K562 (cell line): ENCODE measurements around the gene AGGF1. TPM values are rescaled to one million over a fixed set of nuclear protein-coding genes. Genes with fewer than 3 reads are reported as not detected.

Source experiments
- ATAC-seq: fragments of 200-7000 bp; cut with Tn5 transposase; 3 replicates; pipeline ENCODE4 v1.9.1; 2020; ENCODE audit warnings: moderate library complexity
- BruUV-seq: library from RNA; stranded (reverse); fragments of 400-500 nt; replicated peaks from 2 replicates; lab custom pipeline; 2021; lab: Mats Ljungman, UMichigan
- CTCF ChIA-PET: fragments of 300-600 bp; formaldehyde crosslinking; extraction: SDS; loops from one replicate; lab custom pipeline; 2021; ENCODE audit warnings: low intra/inter-chr PET ratio; lab: Yijun Ruan, JAX
- POLR2A ChIA-PET: fragments of 300-600, 350-650 bp; sonication (Branson Sonifier 250); formaldehyde crosslinking; extraction: SDS; loops from one replicate; lab custom pipeline; 2021; ENCODE audit warnings: antibody characterized with exemption, inconsistent platforms; lab: Yijun Ruan, JAX
- DNase-seq, 4 experiments: peaks; one replicate each; pipeline versions ENCODE4 v3.0.0 to v3.0.0-alpha.2; 2011 to 2018; ENCODE audit warnings: low spot score in 3 of 4, mixed read lengths in 3 of 4; ENCODE audit errors: extremely low read depth in 1 of 4
- FAIRE-seq: peaks from 2 replicates; lab custom pipeline; 2011; peaks lifted over from hg19 to GRCh38; lab: Jason Lieb, UNC
- H2AFZ ChIP-seq: 2 replicates; pipeline ENCODE4 v1.6.0; 2011; ENCODE audit warnings: low read depth, low read length, control low read depth, inconsistent platforms
- H3K27ac ChIP-seq: fragments of 200-600 bp; 3 replicates; pipeline ENCODE4 v1.8.0; 2011; ENCODE audit warnings: low read depth, mild to moderate bottlenecking, control low read depth, inconsistent platforms, low read length, moderate library complexity, mixed read lengths; ENCODE audit errors: extremely low read depth
- H3K27me3 ChIP-seq, 2 experiments: fragments of 300-600 bp in 1 of 2; 2 replicates in 1 of 2; 3 replicates in 1 of 2; pipeline versions ENCODE4 v1.6.0 to v1.8.0; 2011; ENCODE audit warnings: inconsistent platforms in 2 of 2, low read length in 2 of 2, mild to moderate bottlenecking in 1 of 2, mixed read lengths in 1 of 2, moderate library complexity in 1 of 2; ENCODE audit not compliant: control insufficient read depth in 2 of 2, insufficient read depth in 2 of 2
- H3K36me3 ChIP-seq: fragments of 300-600 bp; 3 replicates; pipeline ENCODE4 v1.8.0; 2011; ENCODE audit warnings: mild to moderate bottlenecking, low read length, inconsistent platforms; ENCODE audit not compliant: control insufficient read depth, insufficient read depth
- H3K4me1 ChIP-seq, 2 experiments: fragments of 200-600 bp in 1 of 2; replicated peaks in 1 of 2; 2 replicates in 1 of 2; 3 replicates in 1 of 2; pipeline versions ENCODE4 v1.5.1 to v1.8.0; 2011; ENCODE audit warnings: inconsistent platforms in 2 of 2, low read length in 2 of 2, mild to moderate bottlenecking in 1 of 2, mixed read lengths in 1 of 2, moderate library complexity in 1 of 2; ENCODE audit not compliant: control insufficient read depth in 2 of 2, insufficient read depth in 2 of 2
- H3K4me2 ChIP-seq: 2 replicates; pipeline ENCODE4 v1.6.1; 2011; ENCODE audit warnings: low read length, control low read depth, inconsistent platforms, mixed read lengths; ENCODE audit not compliant: insufficient read depth
- H3K4me3 ChIP-seq: fragments of 200-600 bp; sonication (generic), shearing (Covaris generic); 2 replicates; pipeline ENCODE4 v1.5.1; 2016; ENCODE audit warnings: control low read depth, inconsistent platforms
- H3K79me2 ChIP-seq: fragments of 200-600 bp; 3 replicates; pipeline ENCODE4 v1.8.0; 2011; ENCODE audit warnings: low read length, inconsistent platforms; ENCODE audit not compliant: control insufficient read depth, insufficient read depth
- H3K9ac ChIP-seq, 2 experiments: 2 replicates each; pipeline versions ENCODE4 v1.6.0 to v1.6.1; 2011; ENCODE audit warnings: low read depth in 2 of 2, low read length in 2 of 2, control low read depth in 1 of 2, inconsistent platforms in 1 of 2, mild to moderate bottlenecking in 1 of 2, mixed read lengths in 1 of 2; ENCODE audit not compliant: insufficient read depth in 1 of 2
- H3K9me1 ChIP-seq: one replicate; pipeline ENCODE4 v1.6.0; 2011; ENCODE audit warnings: inconsistent platforms, mild to moderate bottlenecking, low read length, moderate library complexity; ENCODE audit not compliant: control insufficient read depth, insufficient read depth
- H3K9me3 ChIP-seq: replicated peaks from 2 replicates; pipeline ENCODE4 v1.5.1; 2011; ENCODE audit warnings: low read depth, low read length, inconsistent platforms; ENCODE audit not compliant: control insufficient read depth, insufficient read depth
- H4K20me1 ChIP-seq: replicated peaks from 2 replicates; pipeline ENCODE4 v1.6.1; 2011; ENCODE audit warnings: low read length, inconsistent platforms, mixed read lengths; ENCODE audit not compliant: control insufficient read depth, insufficient read depth
- BRF1 ChIP-seq: IDR thresholded peaks from 3 replicates; pipeline ENCODE4 v1.6.1; 2011; ENCODE audit warnings: borderline replicate concordance, mild to moderate bottlenecking; ENCODE audit not compliant: insufficient read length; ENCODE audit errors: extremely low read depth
- CBFB ChIP-seq: sonication (generic); formaldehyde crosslinking; IDR thresholded peaks from 2 replicates; pipeline ENCODE4 v1.4.0; 2020; ENCODE audit warnings: mild to moderate bottlenecking, missing genetic modification reagents
- CBX1 ChIP-seq: sonication (generic); IDR thresholded peaks from 2 replicates; pipeline ENCODE4 v1.6.1; 2016; ENCODE audit warnings: antibody characterized with exemption, low read depth, mild to moderate bottlenecking
- E2F3 ChIP-seq: fragments of 250-450 bp; sonication (Bioruptor Pico); IDR thresholded peaks from 2 replicates; pipeline ENCODE4 v1.4.0; 2020; ENCODE audit warnings: mild to moderate bottlenecking
- HES1 ChIP-seq: fragments of 450-650 bp; IDR thresholded peaks from 2 replicates; pipeline ENCODE4 v1.6.1; 2016; ENCODE audit warnings: low read depth, mild to moderate bottlenecking, moderate library complexity
- KAT7 ChIP-seq: sonication (generic); formaldehyde crosslinking; IDR thresholded peaks from 2 replicates; pipeline ENCODE4 v1.8.0; 2022; ENCODE audit warnings: missing genetic modification reagents, mild to moderate bottlenecking, borderline replicate concordance
- NR0B1 ChIP-seq: fragments of 450-650 bp; IDR thresholded peaks from one replicate; pipeline ENCODE4 v1.6.1; 2018; ENCODE audit warnings: mild to moderate bottlenecking, moderate library complexity; ENCODE audit not compliant: partially characterized antibody
- PURB ChIP-seq: sonication (generic); formaldehyde crosslinking; IDR thresholded peaks from 2 replicates; pipeline ENCODE4 v1.9.0; 2021; ENCODE audit warnings: low read depth, mild to moderate bottlenecking, missing genetic modification reagents
- RNF219 ChIP-seq: fragments of 250-450 bp; sonication (Bioruptor Pico); IDR thresholded peaks from 2 replicates; pipeline ENCODE4 v1.5.0; 2022; ENCODE audit warnings: mild to moderate bottlenecking
- SAP30 ChIP-seq: fragments of 200-600 bp; sonication (generic); IDR thresholded peaks from 2 replicates; pipeline ENCODE4 v1.6.1; 2012; ENCODE audit warnings: borderline replicate concordance, low read depth, mild to moderate bottlenecking, moderate library complexity, low read length, control low read depth, inconsistent platforms; ENCODE audit not compliant: insufficient read depth, poor library complexity, severe bottlenecking
- SIRT6 ChIP-seq: IDR thresholded peaks from one replicate; pipeline ENCODE4 v1.6.1; 2012; ENCODE audit warnings: low read depth, mild to moderate bottlenecking, control low read depth, inconsistent platforms, low read length, moderate library complexity
- SRSF3 ChIP-seq: fragments of 200-400 bp; formaldehyde crosslinking; IDR thresholded peaks from 2 replicates; pipeline ENCODE4 v1.6.1; 2016; ENCODE audit warnings: mild to moderate bottlenecking, low read length, moderate library complexity; ENCODE audit not compliant: insufficient read depth
- in situ Hi-C: fragments of 300-500 bp; cut with MboI; formaldehyde crosslinking; loops from 4 replicates; pipeline ENCODE4 v1.15.0; 2018; ENCODE audit warnings: inconsistent platforms, mixed read lengths
- intact Hi-C: fragments of 100-400 bp; cut with micrococcal nuclease; formaldehyde crosslinking; loops from 2 replicates; pipeline ENCODE4 v1.14.2; 2022
- polyA plus RNA-seq, 8 experiments: library from polyadenylated mRNA; depleted of rRNA in 4 of 8; stranded (reverse) in 5 of 8; unstranded in 3 of 8; fragments of >200 nt; fragmentation: Nextera tagmentation in 2 of 8; fragmentation: Illumina TruSeq in 1 of 8; extraction: Ambion mirVana in 2 of 8; extraction: Trizol in 1 of 8; gene quantifications; 2 replicates each; pipeline versions ENCODE4 v1.2.1 to v1.2.3, GENCODE V29; 2011 to 2014; ENCODE audit warnings: inconsistent platforms in 1 of 8, missing spikeins in 1 of 8
- total RNA-seq, 7 experiments: library from RNA; depleted of rRNA in 6 of 7; stranded (reverse); fragments of >200 nt in 6 of 7; fragmentation: Illumina TruSeq in 2 of 7; extraction: Trizol in 2 of 7; gene quantifications; 2 replicates each; pipeline versions ENCODE4 v1.2.1 to v1.2.3, GENCODE V29; 2011 to 2021; ENCODE audit warnings: low replicate concordance in 1 of 7

Gene AGGF1
- total and polyA plus RNA-seq, 9 of the 15 experiments (the other 6 are each of a cell fraction or from before 2014, with no cell fraction given): 5.2 to 20.4 (median 13.4) TPM

GRCh38 chr5:77103457-77103856, 73.3 kb downstream of the AGGF1 start (continued):
- no peak for TF ChIP-seq KAT7 (CRISPR knock-in tag)
- no peak for TF ChIP-seq SAP30
- TF ChIP-seq PURB (CRISPR knock-in tag): no peak
- no peak for TF ChIP-seq HES1
- no peak for TF ChIP-seq SRSF3

GRCh38 chr5:77104813-77105212, 74.6 kb downstream of the AGGF1 start:
- FAIRE-seq: no peak
- ATAC-seq: no peak

More at GRCh38 chr5:77104813-77105212, 74.6 kb downstream of the AGGF1 start:
- TF ChIP-seq RNF219: no peak
- TF ChIP-seq CBX1: no peak
- no peak for TF ChIP-seq BRF1
- no peak for TF ChIP-seq SIRT6
- TF ChIP-seq HES1: no peak
- no peak for TF ChIP-seq CBFB (CRISPR knock-in tag)
- no peak for TF ChIP-seq E2F3 (CRISPR knock-in tag)
- TF ChIP-seq NR0B1: no peak
- BruUV-seq: no TSS peak
- H3K27ac ChIP-seq: no peak overlapping the region
- DNase-seq: no peak
- H3K9me3 ChIP-seq: no peaks in the 10 kb centered on the region
- intact Hi-C loops: no loop called here
- H3K4me3 ChIP-seq: no peak overlapping the region
- ChIA-PET CTCF (no interaction called here), POLR2A (no interaction called here)
- in situ Hi-C loops: no loop called here
- H3K27me3 ChIP-seq: peaks cover 10 to 22% of the 10 kb centered on the region in 2 experiments
- H3K36me3 ChIP-seq: no peaks in the 10 kb centered on the region
- no peaks in the 10 kb centered on the region for H3K9me1 ChIP-seq
- no peaks in the 10 kb centered on the region for H3K4me1 ChIP-seq
- no peaks in the 10 kb centered on the region for H3K79me2 ChIP-seq
- H3K9ac ChIP-seq: no peak overlapping the region
- no peak overlapping the region for H3K4me2 ChIP-seq
- H2AFZ ChIP-seq: no peak overlapping the region
- no peaks in the 10 kb centered on the region for H4K20me1 ChIP-seq
